ENCODE results near the gene SIM2.

SIM2 gene

DNA sequence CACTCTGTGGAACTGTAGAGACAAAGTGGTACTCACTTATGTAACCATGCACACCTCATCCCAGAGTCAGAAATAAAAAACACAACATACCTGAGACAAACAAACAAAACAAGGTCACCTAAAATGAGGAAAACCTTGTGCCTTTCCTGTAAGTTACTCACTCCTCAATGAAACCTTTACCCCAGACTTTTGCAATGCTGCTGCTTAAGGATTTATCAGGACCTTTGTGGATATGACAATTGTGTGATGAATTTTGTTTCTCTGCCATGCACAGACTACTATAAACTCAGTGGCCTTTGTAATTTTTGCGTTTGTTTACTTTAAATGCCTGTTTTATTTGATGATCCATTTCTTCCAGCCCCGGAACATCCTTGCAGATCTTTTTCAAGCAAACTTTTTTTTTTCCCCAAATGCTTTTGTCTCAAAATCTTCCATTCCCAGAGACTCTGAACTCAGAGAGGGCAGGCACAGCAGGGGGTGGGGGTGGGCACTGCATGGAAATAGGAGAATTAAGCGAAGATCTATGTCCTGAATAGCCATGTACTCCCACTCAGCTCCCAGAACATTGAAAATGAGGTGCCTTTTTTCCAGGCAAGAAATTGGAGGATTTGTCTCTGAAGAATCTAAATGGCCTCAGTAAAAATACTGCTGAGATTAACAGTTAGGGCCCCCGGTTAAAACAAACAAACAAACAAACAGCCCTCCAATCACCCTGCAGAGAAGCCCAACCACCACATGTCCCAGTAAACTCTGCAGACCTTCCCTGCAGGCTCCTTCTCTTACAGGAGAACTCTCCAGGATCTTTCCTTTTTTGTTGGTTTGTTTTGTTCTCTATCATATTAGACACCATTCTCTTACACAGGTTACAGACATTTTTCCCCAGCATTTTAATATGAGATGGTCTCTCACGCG, 22.6 kb upstream of the SIM2 start:
- no peak for TF ChIP-seq TAF1 (IDR thresholded peaks at IDR 0.05; ENCODE audit: borderline replicate concordance, insufficient read depth, low read length)

DNA sequence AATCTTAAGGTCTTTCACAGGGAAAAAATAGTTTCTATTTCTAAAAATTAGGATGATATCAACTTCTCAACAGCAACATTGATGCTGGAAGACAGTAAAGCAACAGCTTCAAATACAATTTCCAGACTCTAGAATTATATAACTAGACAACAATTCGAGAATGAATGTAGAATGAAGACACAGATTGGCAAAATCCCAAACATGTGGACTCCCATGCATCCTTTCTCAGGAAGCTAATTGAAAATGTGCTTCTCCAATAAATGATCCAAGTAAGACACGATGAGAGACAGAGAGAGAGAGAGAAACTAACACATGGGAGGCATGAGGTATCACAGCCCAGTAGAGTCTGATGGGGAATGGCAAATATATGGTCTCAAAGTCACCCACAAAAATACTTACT, 21.5 kb upstream of the SIM2 start:
- TF ChIP-seq FOXP2 (optimal IDR thresholded peaks at IDR 0.05; ENCODE audit: borderline replicate concordance, extremely low read depth, extremely low read length, insufficient read depth) (no peak), TAF1 (IDR thresholded peaks at IDR 0.05; ENCODE audit: borderline replicate concordance, insufficient read depth, low read length) (no peak), SIN3A (IDR thresholded peaks at IDR 0.05; ENCODE audit: borderline replicate concordance, insufficient read depth, low read length) (no peak), POLR2AphosphoS5 (IDR thresholded peaks at IDR 0.05; ENCODE audit: low read depth, low read length) (no peak)
- TF ChIP-seq, protein P1, sequence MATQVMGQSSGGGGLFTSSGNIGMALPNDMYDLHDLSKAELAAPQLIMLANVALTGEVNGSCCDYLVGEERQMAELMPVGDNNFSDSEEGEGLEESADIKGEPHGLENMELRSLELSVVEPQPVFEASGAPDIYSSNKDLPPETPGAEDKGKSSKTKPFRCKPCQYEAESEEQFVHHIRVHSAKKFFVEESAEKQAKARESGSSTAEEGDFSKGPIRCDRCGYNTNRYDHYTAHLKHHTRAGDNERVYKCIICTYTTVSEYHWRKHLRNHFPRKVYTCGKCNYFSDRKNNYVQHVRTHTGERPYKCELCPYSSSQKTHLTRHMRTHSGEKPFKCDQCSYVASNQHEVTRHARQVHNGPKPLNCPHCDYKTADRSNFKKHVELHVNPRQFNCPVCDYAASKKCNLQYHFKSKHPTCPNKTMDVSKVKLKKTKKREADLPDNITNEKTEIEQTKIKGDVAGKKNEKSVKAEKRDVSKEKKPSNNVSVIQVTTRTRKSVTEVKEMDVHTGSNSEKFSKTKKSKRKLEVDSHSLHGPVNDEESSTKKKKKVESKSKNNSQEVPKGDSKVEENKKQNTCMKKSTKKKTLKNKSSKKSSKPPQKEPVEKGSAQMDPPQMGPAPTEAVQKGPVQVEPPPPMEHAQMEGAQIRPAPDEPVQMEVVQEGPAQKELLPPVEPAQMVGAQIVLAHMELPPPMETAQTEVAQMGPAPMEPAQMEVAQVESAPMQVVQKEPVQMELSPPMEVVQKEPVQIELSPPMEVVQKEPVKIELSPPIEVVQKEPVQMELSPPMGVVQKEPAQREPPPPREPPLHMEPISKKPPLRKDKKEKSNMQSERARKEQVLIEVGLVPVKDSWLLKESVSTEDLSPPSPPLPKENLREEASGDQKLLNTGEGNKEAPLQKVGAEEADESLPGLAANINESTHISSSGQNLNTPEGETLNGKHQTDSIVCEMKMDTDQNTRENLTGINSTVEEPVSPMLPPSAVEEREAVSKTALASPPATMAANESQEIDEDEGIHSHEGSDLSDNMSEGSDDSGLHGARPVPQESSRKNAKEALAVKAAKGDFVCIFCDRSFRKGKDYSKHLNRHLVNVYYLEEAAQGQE (IDR thresholded peaks at IDR 0.05; ENCODE audit: insufficient read depth in 1 of 2, low read depth in 2 of 2, low read length in 2 of 2) = no peak

DNA sequence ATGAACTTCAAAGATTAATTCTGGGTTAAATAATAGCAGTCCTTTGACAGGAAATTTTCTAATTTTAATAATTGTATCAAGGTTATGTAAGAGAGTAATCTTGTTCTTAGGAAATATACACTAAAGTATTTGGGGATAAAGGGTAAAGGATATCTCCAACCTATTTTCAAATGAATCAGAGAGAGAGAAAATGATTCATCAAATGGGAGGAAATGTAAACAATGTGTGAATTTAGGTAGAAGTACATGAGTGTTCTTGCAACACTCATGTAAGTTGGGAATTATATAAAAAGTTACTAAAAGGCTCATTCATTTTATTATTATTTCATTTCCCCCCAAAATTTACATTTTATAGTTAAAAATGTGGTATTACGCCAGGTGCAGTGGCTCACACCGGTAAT, 20.4 kb upstream of the SIM2 start:
- TF ChIP-seq TAF1 (IDR thresholded peaks at IDR 0.05; ENCODE audit: borderline replicate concordance, insufficient read depth, low read length) (no peak), POLR2AphosphoS5 (IDR thresholded peaks at IDR 0.05; ENCODE audit: low read depth, low read length) (no peak), FOXP2 (optimal IDR thresholded peaks at IDR 0.05; ENCODE audit: borderline replicate concordance, extremely low read depth, extremely low read length, insufficient read depth) (no peak), SIN3A (IDR thresholded peaks at IDR 0.05; ENCODE audit: borderline replicate concordance, insufficient read depth, low read length) (no peak)
- TF ChIP-seq, protein P1 (IDR thresholded peaks at IDR 0.05; ENCODE audit: insufficient read depth in 1 of 2, low read depth in 2 of 2, low read length in 2 of 2) = no peak

DNA sequence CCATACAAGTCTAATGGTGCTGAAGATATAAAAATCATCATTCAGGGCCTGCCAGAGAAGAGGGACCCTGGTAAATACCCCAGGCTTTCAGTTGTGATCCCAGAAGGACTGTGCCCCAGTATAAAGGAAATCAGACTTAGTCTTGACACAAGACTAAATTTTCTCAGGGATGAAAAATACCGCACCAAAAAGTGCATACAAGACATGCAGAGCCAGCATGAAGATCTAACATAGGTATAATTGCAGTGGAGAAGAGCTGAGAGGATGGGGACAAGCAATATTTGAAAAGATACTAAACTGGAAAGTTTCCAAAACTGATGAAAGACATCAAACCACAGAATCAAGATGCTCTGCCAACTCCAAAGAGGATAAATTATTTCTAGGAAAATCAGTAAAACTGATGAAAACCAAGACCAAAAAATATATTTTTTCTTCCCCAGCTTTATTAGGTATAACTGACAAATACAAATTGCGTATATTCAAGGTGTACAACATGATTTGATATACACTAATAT, 17.7 kb upstream of the SIM2 start:
- TF ChIP-seq FOXP2 (optimal IDR thresholded peaks at IDR 0.05; ENCODE audit: borderline replicate concordance, extremely low read depth, extremely low read length, insufficient read depth) (no peak), POLR2AphosphoS5 (IDR thresholded peaks at IDR 0.05; ENCODE audit: low read depth, low read length) (no peak), SIN3A (IDR thresholded peaks at IDR 0.05; ENCODE audit: borderline replicate concordance, insufficient read depth, low read length) (no peak), TAF1 (IDR thresholded peaks at IDR 0.05; ENCODE audit: borderline replicate concordance, insufficient read depth, low read length) (no peak)
- TF ChIP-seq, protein P1 (IDR thresholded peaks at IDR 0.05; ENCODE audit: insufficient read depth in 1 of 2, low read depth in 2 of 2, low read length in 2 of 2) = no peak

DNA sequence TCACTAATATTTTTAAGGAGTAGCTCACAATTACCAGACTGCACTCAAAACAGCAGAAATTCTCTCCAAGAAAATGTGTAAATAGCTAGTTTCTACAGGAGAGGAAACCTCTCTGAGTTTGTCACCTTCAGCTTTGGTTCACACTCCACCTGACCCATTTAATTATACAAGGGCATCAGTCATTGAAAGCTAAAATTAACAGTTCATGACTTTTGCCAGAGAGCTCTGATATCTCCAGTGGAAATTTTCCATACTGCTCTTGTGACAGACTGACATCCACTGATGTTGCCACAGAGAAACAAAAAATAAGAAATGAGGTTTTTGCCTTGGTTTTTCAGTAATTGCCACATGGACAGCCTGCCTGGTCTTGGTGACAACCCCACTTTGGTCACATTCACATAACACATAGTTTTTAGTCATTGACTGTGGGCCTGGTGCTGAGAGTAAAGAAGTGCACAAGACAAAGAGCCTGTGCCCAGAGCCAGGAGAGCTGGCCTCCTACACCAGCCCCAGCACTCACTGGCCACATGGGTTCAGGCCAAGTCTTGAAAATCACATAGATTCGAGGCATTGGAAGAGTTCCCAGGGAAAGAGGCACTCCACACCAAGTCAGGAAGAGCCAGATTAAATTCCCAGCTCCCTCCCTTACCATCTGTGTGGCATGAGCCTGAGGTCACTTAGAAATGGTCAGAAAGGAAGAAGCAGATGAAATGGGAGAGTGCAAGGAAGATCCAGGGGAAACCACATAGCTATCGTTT, 13.8 kb upstream of the SIM2 start:
- TF ChIP-seq FOXP2 (optimal IDR thresholded peaks at IDR 0.05; ENCODE audit: borderline replicate concordance, extremely low read depth, extremely low read length, insufficient read depth) = no peak
- TF ChIP-seq TAF1 (IDR thresholded peaks at IDR 0.05; ENCODE audit: borderline replicate concordance, insufficient read depth, low read length) = no peak
- TF ChIP-seq, protein P1 (IDR thresholded peaks at IDR 0.05; ENCODE audit: insufficient read depth in 1 of 2, low read depth in 2 of 2, low read length in 2 of 2) = no peak
- no peak for TF ChIP-seq SIN3A (IDR thresholded peaks at IDR 0.05; ENCODE audit: borderline replicate concordance, insufficient read depth, low read length)

Data from PFSK-1 (cell line).